ENCODE data around the gene ARL13B.
"Not testable (repeated sequence)": the region's sequence is repeated elsewhere in the genome, so short reads cannot be mapped to it uniquely, and the experiment has no call there.

ARL13B gene

GRCh38 chr3:93979850-93980676 lies at the start of gene ARL13B:
ARL13B (plus strand) TSS chr3:93980155; CDS start chr3:93980424, 269 bp downstream.
- peak; percentile 98 for DNase-seq (ENCODE audit: low read depth)

DNA sequence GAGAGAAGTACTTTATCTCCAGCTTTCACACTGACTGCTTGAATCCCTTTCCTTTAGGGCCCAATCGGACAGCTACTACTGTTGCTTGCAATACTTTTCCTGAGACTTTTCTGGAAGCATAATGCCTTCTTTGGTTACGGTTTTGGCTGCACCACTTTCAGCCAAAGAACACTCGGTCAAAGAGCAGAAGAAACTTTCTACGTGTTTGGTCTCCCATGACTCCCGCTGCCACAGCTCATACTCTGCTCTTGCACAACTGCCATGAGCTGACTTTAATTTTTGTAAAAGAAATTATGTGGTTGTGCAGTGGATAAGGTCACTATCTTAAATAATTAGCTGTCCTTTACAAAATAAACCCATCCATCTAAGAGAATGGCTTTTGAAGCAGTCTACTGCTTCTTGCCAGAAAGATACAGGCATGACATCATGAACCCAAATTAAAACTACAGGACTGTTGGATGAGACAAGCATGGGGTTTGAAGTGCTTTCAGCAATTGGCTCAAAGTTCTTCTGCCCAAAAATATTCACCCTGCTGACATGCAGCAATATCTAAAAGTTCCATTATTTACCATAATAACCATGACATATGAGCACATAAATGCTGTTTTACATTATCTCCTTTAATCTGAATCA lies 48.2 kb upstream of the ARL13B start:
- no peak for DNase-seq (ENCODE audit: low read depth)

DNA sequence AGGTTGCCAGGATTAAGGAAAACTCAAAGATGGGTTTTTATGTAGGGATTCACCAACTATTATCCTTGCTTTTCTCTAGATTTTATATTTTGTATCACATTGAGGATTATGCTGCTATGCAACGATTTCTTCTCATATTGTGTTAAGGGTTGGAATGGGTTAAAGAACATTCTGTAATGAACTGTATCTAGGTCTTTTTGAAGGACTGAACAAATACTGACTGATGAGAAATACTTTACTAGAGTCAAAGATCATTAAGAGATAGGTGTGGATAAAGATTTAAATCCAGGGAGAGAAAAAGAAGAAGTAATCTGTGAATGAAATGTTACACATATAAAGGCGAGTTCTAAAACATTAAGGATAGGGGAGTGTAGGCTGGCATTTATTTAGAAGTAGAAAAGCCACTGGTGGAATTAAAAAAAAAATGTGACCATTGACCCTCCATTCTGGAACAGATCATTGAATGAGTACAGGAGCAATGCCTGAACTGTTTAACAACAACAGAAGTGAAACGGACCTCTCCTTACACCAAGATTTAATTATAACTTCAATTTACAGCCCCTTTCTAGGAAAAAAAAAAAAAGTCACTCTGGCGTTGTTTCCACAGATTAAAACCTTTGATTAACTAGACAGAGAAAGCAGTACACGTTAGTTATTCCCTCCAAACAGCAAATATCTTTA lies 45.4 kb upstream of the ARL13B start:
- DNase-seq (ENCODE audit: low read depth) = no peak

GRCh38 chr3:93936549-93936948 lies 43.4 kb upstream of the ARL13B start:
- no peak for DNase-seq (ENCODE audit: low read depth)

- not testable (repeated sequence) for DNase-seq (ENCODE audit: low read depth)
Observed at GRCh38 chr3:93937485-93937884, 42.5 kb upstream of the ARL13B start.

GRCh38 chr3:93949958-93950357 lies 30.0 kb upstream of the ARL13B start:
- DNase-seq (ENCODE audit: low read depth) = not testable (repeated sequence)

DNA sequence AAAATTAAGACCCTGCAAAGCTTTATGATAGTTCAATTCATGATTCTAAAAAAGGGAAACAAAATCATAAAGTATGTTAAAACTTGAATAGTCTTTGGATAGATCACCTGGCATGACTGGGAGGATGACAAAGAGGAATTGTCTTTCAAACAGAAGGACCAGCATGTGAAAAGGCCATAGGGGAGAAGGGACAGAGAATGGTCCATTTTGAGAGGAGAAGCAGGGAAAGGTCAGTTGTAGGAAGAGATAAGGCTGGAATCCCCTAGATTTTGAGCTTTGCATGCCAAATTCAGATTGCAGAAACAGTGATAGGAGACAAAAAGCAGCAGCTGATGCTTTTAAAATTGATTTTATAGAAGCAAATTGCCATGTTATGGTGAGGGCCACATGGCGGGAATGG lies 18.9 kb upstream of the ARL13B start:
- DNase-seq (ENCODE audit: low read depth) = no peak

DNA sequence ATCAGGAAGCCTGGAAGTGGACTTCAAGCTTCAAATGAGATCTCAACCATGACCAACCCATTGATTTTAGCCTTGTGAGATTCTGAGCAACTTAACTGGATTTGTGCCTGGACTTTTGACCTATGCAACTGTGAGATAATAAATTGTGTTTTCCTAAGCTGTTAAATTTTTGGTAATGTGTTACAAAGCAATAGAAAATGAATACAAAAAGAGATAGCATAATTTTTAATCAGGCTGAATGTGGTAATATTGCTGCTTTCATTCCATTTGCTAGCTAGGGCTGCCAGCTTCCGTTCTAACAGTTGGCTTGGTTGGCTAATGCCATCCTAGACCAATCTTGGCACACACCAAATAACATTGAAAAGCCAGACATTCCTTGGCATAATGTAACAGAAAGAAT lies 18.5 kb upstream of the ARL13B start:
- DNase-seq (ENCODE audit: low read depth) = no peak

DNA sequence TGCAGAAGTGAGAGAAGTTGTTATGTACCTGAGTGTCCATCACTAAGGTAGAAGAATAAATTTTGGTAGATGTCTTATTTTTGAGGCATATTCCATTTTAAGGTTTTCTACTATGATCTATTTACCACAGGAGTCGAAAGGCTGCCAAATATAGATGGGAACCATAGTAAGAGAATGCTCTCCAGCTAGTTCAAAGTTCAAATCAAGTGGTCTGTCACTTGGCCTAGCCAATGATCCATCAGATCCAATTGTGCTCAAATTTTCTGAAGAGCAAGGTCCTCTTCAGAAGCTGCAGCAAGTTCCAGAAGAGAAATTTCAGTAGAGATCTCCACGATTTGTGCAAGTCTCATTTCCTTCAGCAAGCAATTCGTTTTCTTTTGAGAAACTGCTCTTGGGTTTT lies 17.2 kb upstream of the ARL13B start:
- DNase-seq (ENCODE audit: low read depth) = no peak

DNA sequence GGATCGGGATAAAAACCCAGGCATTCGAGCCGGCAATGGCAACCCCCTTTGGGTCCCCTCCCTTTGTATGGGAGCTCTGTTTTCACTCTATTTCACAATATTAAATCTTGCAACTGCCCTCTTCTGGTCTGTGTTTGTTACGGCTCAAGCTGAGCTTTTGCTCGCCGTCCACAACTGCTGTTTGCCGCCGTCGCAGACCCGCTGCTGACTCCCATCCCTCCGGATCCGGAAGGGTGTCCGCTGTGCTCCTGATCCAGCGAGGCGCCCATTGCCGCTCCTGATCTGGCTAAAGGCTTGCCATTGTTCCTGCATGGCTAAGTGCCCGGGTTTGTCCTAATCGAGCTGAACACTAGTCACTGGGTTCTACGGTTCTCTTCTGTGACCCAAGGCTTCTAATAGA lies 14.8 kb upstream of the ARL13B start:
- not testable (repeated sequence) for DNase-seq (ENCODE audit: low read depth)

GRCh38 chr3:93969443-93969842 lies 10.5 kb upstream of the ARL13B start:
- DNase-seq (ENCODE audit: low read depth) = peak; percentile 27

- no peak for DNase-seq (ENCODE audit: low read depth)
Observed at GRCh38 chr3:93969997-93970396, 10.0 kb upstream of the ARL13B start.

- peak; percentile 89 for DNase-seq (ENCODE audit: low read depth)
Observed at GRCh38 chr3:93973131-93974126, 6.5 kb upstream of the ARL13B start, which contains the start of gene PROS1. PROS1 (minus strand) TSS chr3:93973896; CDS start chr3:93973749, 147 bp downstream.

DNA sequence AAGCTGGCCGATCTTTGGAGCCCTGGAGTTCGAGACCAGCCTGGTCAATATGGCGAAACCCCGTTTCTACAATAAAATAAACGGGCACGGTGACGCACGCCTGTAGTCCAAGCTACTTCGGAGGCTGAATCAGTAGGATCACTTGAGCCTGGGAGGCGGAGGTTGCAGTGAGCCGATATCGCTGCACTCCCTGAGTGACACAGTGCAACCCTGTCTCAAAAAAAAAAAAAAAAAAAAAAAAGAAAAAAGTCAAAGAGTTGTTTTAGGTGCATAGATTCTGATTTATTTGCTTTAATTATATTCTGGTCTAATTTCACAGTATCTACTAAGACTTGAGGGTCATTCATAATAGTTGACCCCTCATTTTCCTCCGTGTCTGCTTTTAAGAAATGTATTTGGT lies 1.7 kb downstream of the ARL13B start:
- DNase-seq (ENCODE audit: low read depth) = no peak

DNA sequence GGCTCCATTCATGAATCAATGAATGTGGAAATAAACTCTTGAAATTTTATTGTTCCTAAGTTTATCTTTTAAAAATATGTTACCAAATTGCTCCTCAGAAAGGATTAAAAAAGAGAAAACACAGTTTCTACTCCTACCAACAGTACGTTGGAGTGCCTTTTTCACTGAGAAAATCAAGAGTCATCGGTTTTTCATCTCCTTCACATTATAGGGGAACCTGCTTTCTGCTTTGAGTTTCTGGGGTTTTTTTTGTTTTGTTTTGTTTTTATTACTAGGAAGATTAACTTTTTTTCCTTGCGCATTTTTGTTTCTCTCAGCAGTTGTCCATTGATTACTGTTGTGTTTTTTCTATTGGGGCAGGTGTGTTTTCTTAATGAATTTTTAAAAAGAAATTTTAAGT lies 3.5 kb downstream of the ARL13B start:
- DNase-seq (ENCODE audit: low read depth) = no peak

- DNase-seq (ENCODE audit: low read depth) = no peak
Observed at GRCh38 chr3:93984618-93985017, 4.7 kb downstream of the ARL13B start.

DNA sequence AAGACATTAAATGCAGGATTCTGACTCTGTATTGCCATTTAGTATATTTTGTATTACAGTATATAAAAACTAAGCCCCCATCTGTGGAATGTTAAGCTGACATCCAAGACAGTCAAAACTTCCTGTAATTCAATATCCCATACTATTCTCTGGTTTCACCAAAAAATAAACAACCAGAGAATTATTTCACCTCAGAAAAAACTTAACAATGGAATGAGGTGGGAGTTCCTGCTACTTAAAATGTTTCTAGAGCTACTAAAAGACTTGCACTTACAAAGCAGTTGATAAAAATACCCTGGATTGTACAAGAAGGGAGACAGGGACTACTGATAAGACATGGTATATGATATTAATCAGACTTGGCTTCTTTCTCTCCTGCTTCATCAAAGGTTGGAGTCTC lies 8.3 kb downstream of the ARL13B start:
- peak; percentile 71 for DNase-seq (ENCODE audit: low read depth)

DNA sequence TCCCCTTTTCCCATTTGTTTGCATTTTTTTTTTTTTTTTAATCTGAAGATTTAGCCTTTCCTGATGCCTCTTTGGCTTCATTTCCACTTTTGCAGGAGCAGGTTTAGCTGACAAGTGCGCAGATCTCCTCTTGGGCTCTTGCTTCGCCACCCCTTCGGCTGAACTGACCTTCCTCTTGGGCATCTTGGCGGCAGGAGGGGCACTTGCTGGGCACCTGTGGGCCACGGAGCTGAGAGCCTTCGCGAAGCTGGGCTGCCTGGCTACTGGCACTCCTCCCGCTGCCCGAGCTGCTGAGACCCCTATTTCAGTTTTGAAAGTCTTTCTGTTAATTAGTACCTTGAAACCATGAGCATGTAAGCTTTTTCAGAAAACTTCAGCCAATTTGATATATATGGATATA lies 8.8 kb downstream of the ARL13B start:
- DNase-seq (ENCODE audit: low read depth) = no peak

DNA sequence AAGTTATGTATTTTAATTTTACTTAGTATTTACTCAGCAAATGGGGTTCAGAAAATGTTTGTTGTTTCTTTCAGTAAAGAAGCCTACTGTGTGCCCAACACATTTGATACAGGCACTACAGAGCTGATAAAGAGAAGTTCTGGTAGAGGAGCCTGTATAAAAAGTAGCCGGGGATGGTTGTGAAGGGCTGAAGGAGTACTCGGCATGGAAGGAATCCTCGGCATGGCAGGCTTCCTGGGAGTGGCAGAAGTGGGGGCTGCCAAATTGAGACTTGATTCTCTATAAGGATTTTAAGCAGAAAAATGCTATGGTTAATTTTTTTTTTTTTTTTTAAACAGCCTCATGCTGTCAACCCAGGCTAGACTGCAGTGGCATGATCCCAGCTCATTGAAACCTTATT lies 9.3 kb downstream of the ARL13B start:
- DNase-seq (ENCODE audit: low read depth) = no peak

DNA sequence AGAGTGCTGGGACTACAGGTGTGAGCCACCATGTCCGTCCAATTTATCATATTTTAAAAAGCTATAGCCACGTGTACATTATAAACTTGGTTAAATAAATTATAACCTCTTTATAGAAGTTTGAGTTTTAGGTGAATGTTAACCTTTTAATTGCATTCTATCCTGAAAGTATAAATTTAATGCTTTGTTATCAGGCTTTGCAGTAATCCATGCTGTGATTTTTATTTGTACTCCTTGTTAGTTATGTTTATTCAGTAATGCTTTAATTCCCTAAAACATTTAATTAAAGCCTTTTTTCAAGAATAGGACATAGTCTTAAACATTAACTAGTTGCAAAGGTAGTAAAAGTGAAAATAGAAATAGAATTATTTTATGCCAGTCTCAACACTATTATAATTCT lies 11.7 kb downstream of the ARL13B start:
- no peak for DNase-seq (ENCODE audit: low read depth)

DNA sequence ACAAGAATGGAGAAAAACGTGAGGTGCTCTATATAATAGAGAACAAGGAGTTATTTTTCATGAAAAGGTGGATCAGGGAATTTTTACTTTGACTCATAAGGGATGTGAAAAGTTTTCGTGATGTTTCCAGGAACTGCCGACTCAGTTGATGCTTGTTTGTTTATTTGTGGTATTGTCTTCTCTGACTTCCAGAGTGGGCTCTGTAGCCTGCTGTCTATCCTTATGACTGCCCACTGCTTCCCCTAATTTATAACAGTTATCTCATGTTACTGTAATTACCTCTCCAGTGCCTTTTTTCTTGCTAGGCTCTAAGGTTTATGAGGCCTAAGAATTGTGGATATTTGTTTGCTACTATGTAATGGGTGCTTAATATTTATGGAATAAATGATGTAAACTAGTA lies 12.3 kb downstream of the ARL13B start:
- no peak for DNase-seq (ENCODE audit: low read depth)

GRCh38 chr3:93994056-93994455 lies 14.1 kb downstream of the ARL13B start:
- DNase-seq (ENCODE audit: low read depth) = peak; percentile 15
